Testis (tissue), 3 donors: ENCODE measurements around the gene PC. TPM values are rescaled to one million over a fixed set of nuclear protein-coding genes. Genes with fewer than 3 reads are reported as not detected.

Experiments
- DNase-seq: peaks from one replicate; pipeline ENCODE4 v3.0.0-alpha.2; 2019
- H3K27ac ChIP-seq, 2 donors: fragments of 200-600 bp; sonication (generic); one replicate each; pipeline ENCODE4 v1.5.1; 2019
- H3K27me3 ChIP-seq: fragments of 200-600 bp; sonication (generic); one replicate; pipeline ENCODE4 v1.5.1; 2019
- H3K36me3 ChIP-seq: fragments of 200-600 bp; sonication (generic); one replicate; pipeline ENCODE4 v1.5.1; 2017; ENCODE audit warnings: low read depth; ENCODE audit errors: missing control alignments
- H3K4me1 ChIP-seq: fragments of 200-600 bp; sonication (generic); one replicate; pipeline ENCODE4 v1.5.1; 2019
- H3K4me3 ChIP-seq, 2 donors: fragments of 200-600 bp; sonication (generic); one replicate each; pipeline ENCODE4 v1.5.1; 2017 to 2019
- H3K9me3 ChIP-seq: fragments of 200-600 bp; sonication (generic); one replicate; pipeline ENCODE4 v1.5.1; 2017
- POLR2A ChIP-seq: fragments of 450-650 bp; IDR thresholded peaks from one replicate; pipeline ENCODE4 v1.6.1; 2017; ENCODE audit warnings: antibody characterized with exemption, mild to moderate bottlenecking, moderate library complexity
- WGBS, 2 donors: methylation state at CpG; one replicate each; pipeline ENCODE4 v1.1.5; 2018; 5-methylcytosine and 5-hydroxymethylcytosine counted together
- intact Hi-C: fragments of 100-400 bp; cut with DNase I; formaldehyde crosslinking; loops from one replicate; pipeline ENCODE4 v1.15.1; 2023; ENCODE audit warnings: low total_unique reads
- polyA plus RNA-seq: library from polyadenylated mRNA; stranded (reverse); fragments of 350-450 nt; fragmentation: Illumina TruSeq; extraction: RNeasy Lipid Tissue Mini Kit (QIAGEN cat#74804); gene quantifications from one replicate; pipeline ENCODE4 v1.2.3, GENCODE V29; 2014; ENCODE audit warnings: low read depth, low replicate concordance; ENCODE audit not compliant: insufficient read depth
- total RNA-seq, 2 donors: library from RNA; depleted of rRNA; stranded (reverse); fragments of >200 nt; gene quantifications; one replicate each; pipeline ENCODE4 v1.2.3, GENCODE V29; 2016
- TF ChIP-seq, protein P1 (sequence below), 3 experiments: fragments of 450-650 bp in 2 of 3; fragments of 200-600 bp in 1 of 3; sonication (generic) in 1 of 3; IDR thresholded peaks; one replicate each; pipeline ENCODE4 v1.5.1; 2016 to 2019; ENCODE audit warnings: antibody characterized with exemption in 3 of 3, mild to moderate bottlenecking in 2 of 3, moderate library complexity in 1 of 3

PC gene
- total and polyA plus RNA-seq, 3 donors from 2014 or later, result 40.9 to 53.1 (median 46.0) TPM

DNA sequence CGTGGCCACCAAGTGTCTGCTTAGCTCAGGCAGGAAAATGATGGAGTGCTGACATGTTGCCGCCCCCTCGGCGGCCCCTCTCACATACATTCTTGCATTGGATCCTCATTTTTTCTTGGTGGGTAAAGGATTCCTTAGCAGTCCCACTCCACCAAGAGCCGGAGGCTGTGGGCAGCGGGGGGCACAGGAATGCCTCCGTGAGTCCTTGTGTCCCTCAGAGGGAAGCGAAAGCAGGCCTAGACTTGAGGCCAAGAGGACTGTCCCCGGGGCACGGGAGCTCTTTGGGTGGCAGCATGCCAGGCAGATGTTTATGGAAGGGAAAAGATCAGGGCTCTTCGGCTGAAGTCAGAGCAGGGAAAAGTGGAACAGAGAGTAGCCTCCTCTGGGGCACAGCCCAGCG is 79.7 kb downstream of the PC start:
- Histone ChIP-seq H3K4me1 (no peaks in the 10 kb centered on the region), H3K9me3 (no peaks in the 10 kb centered on the region), H3K27ac (no peak overlapping the region), H3K4me3 (no peak overlapping the region), H3K27me3 (no peaks in the 10 kb centered on the region), H3K36me3 (no peaks in the 10 kb centered on the region)
- TF ChIP-seq, protein P1, sequence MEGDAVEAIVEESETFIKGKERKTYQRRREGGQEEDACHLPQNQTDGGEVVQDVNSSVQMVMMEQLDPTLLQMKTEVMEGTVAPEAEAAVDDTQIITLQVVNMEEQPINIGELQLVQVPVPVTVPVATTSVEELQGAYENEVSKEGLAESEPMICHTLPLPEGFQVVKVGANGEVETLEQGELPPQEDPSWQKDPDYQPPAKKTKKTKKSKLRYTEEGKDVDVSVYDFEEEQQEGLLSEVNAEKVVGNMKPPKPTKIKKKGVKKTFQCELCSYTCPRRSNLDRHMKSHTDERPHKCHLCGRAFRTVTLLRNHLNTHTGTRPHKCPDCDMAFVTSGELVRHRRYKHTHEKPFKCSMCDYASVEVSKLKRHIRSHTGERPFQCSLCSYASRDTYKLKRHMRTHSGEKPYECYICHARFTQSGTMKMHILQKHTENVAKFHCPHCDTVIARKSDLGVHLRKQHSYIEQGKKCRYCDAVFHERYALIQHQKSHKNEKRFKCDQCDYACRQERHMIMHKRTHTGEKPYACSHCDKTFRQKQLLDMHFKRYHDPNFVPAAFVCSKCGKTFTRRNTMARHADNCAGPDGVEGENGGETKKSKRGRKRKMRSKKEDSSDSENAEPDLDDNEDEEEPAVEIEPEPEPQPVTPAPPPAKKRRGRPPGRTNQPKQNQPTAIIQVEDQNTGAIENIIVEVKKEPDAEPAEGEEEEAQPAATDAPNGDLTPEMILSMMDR (IDR thresholded peaks at IDR 0.05), result no peak
- no peak for TF ChIP-seq POLR2A
- intact Hi-C loops, result no loop called here
- WGBS, 2 donors, result 73 to 83% methylated on average over 6 to 12 of the region's 12 CpGs
- DNase-seq, result no peak

DNA sequence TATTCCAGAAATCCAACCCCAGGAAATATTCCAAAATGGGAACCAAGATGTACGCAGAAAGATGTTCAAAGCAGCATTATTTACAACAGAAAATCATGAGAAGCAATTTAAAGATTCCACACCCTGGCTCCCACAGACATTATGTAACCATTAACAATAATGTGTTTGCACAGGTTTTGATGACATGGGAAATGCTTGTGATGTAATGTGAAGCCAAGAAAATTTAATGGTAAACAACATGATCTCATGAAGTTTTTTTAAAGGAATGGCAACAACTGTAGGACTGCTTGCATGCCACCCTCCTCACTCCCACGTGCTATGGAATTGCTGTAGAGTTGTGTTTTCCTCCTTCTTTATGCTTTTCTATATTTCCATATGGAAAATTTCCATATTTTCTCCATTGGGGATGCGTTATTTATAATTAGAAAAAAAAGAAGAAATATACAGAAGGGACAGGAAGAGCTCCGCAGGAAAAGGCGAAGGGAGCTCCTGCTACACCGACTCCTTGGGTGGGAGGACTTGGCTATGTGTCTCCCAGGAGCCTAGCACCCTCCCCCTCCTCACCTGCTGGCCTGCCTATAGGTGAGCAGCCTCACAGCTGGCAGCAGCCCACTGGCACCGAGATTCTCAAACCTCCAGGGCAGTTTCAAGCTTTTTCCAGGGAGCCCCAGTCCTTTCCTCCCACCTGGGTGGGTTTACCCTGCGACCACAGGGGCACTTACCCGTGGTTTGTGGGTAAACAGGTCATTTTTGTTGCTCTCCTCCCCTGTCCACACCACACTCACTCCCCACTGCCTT is 80.4 kb downstream of the PC start:
- Histone ChIP-seq H3K36me3 (no peaks in the 10 kb centered on the region), H3K27me3 (no peaks in the 10 kb centered on the region), H3K27ac (no peak overlapping the region), H3K4me1 (no peaks in the 10 kb centered on the region), H3K9me3 (no peaks in the 10 kb centered on the region), H3K4me3 (no peak overlapping the region)
- WGBS, 2 donors, result 87 to 89% methylated on average over 9 of the region's 9 CpGs
- intact Hi-C loops, result no loop called here
- no peak for TF ChIP-seq POLR2A
- TF ChIP-seq, protein P1 (IDR thresholded peaks at IDR 0.05), result no peak
- DNase-seq, result no peak

DNA sequence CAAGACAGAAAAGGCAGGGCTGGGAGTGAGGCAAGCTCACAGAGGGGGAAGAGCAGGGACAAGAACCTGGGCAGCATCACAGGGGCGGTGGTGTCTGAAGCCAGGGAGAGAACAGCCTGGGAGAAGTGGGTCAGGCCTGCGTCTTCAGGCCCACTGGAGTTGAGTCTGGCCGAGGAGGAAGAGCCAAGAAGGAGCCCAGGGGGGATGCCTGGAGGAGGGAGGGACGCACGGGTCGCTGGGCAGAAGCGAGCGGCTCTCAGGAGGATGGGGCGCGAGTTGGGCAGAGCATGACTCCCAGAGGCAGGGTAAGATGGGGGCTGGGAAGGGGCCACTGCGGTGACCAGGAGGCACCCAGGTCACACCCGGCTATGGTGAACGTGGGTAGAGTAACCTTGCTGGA is 82.8 kb downstream of the PC start:
- TF ChIP-seq, protein P1 (IDR thresholded peaks at IDR 0.05), result no peak
- TF ChIP-seq POLR2A, result no peak
- Histone ChIP-seq H3K36me3 (no peaks in the 10 kb centered on the region), H3K4me3 (no peak overlapping the region), H3K9me3 (no peaks in the 10 kb centered on the region), H3K27me3 (no peaks in the 10 kb centered on the region), H3K4me1 (no peaks in the 10 kb centered on the region), H3K27ac (no peak overlapping the region)
- intact Hi-C loops, result no loop called here
- WGBS, 2 donors, result 87 to 92% methylated on average over 13 of the region's 13 CpGs
- no peak for DNase-seq

DNA sequence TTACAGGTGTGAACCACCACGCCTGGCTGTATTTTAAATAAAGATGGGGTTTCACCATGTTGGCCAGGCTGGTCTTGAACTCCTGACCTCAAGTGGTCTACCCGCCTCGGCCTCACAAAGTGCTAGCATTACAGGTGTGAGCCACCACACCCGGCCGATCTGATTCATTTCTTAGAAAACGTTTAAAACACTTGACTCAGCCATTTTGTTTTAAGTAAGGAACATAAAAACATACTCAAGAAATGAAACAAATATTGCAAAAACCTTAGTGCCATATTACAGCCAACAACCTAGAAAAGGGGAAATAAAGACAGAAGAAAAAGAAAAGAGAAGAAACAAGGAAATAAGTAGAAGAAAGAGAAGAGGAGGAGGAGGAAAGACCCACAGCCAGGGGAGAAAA is 84.0 kb downstream of the PC start:
- Histone ChIP-seq H3K9me3 (no peaks in the 10 kb centered on the region), H3K27ac (no peak overlapping the region), H3K4me1 (no peaks in the 10 kb centered on the region), H3K4me3 (no peak overlapping the region), H3K36me3 (no peaks in the 10 kb centered on the region), H3K27me3 (no peaks in the 10 kb centered on the region)
- TF ChIP-seq, protein P1 (IDR thresholded peaks at IDR 0.05), result no peak
- no peak for TF ChIP-seq POLR2A
- WGBS, 2 donors, result 88 to 93% methylated on average over 6 of the region's 6 CpGs
- intact Hi-C loops, result no loop called here
- no peak for DNase-seq

DNA sequence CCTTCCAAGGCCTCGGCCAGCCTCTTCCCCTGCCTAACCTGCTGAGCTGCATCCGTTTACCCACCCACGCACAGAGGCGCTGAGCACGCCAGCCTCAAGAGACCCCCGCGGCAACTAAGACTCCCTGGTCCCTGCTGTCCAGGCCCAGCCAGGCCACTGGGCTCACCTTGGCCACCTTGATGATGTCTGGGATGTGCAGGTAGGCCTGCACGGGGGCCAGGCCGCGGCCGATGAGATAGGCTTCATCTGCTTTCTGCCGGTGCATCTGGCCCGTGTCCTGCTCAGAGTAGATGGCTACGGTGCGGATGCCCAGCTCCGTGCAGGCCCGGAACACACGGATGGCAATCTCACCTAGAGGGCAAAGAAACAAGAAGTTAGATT is 86.7 kb downstream of the PC start:
- TF ChIP-seq, protein P1 (IDR thresholded peaks at IDR 0.05), result no peak
- TF ChIP-seq POLR2A, result no peak
- Histone ChIP-seq H3K4me1 (no peaks in the 10 kb centered on the region), H3K4me3 (no peak overlapping the region), H3K9me3 (no peaks in the 10 kb centered on the region), H3K36me3 (no peaks in the 10 kb centered on the region), H3K27ac (no peak overlapping the region), H3K27me3 (no peaks in the 10 kb centered on the region)
- WGBS, 2 donors, result 94 to 96% methylated on average over 17 to 18 of the region's 18 CpGs
- DNase-seq, result no peak
- intact Hi-C loops, result no loop called here
